Fibroblast of the aortic adventitia (primary cell): ENCODE results near the gene PCDHA3. TPM values are rescaled to one million over a fixed set of nuclear protein-coding genes. Genes with fewer than 3 reads are reported as not detected.
A peak's percentile ranks its signal among the peaks of the same experiment; 100 is the strongest.
"Not testable (repeated sequence)": the region's sequence is repeated elsewhere in the genome, so short reads cannot be mapped to it uniquely, and the experiment has no call there.

Experiments used
- DNase-seq: peaks from one replicate; pipeline ENCODE4 v3.0.0-alpha.2; 2010; ENCODE audit warnings: low read depth
- H3K4me3 ChIP-seq: 2 replicates; pipeline ENCODE4 v1.5.1; 2011; ENCODE audit warnings: low read depth, mild to moderate bottlenecking, control low read depth, low read length, moderate library complexity
- total RNA-seq: library from RNA; depleted of rRNA; stranded (reverse); fragments of >200 nt; gene quantifications from 2 replicates; pipeline ENCODE4 v1.2.3, GENCODE V29; 2012; ENCODE audit warnings: low replicate concordance
- TF ChIP-seq, protein P1 (sequence below): IDR thresholded peaks from 2 replicates; pipeline ENCODE4 v1.5.1; 2011; ENCODE audit warnings: mild to moderate bottlenecking, low read length, control low read depth, inconsistent platforms; ENCODE audit not compliant: insufficient read depth

Gene PCDHA3
- total RNA-seq, 1 donor = 0.27 TPM

DNA sequence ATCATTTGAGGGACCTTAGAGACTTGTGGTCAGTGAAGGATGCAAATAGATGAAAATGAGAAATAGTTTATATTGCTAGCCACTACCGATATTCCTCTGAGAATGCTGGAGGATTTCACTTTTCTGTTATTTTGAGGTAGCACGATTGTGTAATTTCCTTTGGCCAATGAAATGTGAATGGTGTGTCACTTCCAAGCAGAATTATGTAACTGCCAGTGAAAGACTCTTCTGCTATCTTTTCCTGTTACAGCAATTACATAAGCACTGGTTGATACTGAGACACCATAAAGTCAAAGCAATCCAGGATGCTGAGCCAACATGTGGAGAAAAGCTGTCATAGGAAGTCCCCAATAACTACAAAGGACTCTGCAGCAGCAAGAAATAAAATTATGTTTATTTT, 9.8 kb upstream of the PCDHA3 start:
- TF ChIP-seq, protein P1, sequence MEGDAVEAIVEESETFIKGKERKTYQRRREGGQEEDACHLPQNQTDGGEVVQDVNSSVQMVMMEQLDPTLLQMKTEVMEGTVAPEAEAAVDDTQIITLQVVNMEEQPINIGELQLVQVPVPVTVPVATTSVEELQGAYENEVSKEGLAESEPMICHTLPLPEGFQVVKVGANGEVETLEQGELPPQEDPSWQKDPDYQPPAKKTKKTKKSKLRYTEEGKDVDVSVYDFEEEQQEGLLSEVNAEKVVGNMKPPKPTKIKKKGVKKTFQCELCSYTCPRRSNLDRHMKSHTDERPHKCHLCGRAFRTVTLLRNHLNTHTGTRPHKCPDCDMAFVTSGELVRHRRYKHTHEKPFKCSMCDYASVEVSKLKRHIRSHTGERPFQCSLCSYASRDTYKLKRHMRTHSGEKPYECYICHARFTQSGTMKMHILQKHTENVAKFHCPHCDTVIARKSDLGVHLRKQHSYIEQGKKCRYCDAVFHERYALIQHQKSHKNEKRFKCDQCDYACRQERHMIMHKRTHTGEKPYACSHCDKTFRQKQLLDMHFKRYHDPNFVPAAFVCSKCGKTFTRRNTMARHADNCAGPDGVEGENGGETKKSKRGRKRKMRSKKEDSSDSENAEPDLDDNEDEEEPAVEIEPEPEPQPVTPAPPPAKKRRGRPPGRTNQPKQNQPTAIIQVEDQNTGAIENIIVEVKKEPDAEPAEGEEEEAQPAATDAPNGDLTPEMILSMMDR = no peak
- DNase-seq = no peak
- H3K4me3 ChIP-seq = no peak overlapping the region

DNA sequence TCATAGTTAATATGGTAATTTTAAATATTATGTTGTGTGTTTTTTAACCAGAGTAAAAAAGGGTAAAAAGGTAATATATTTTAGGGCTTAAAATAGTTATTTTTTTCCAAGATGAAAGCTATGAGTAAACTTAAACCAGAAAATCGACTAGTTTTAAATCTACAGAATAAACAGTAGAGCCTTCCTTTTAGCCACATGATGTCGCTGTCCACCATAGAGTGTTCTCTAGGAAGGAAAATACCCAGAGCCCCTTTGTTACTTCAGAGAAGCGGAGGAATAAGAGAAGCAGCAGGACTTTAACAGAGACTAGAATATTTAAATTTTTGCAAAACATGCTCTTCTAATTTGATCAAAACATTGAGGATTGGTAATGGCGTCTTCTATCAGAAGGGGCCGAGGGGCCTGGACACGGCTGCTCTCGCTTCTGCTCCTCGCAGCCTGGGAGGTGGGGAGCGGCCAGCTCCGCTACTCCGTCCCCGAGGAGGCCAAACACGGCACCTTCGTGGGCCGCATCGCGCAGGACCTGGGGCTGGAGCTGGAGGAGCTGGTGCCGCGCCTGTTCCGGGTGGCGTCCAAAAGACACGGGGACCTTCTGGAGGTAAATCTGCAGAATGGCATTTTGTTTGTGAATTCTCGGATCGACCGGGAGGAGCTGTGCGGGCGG, 6.1 kb upstream of the PCDHA3 start, which contains the start of gene PCDHA2:
Gene PCDHA2, plus strand, starts transcription at position 258 of the 664 bp plus-strand sequence.
- H3K4me3 ChIP-seq = no peak within 1 kb of the TSS
- no peak for DNase-seq

DNA sequence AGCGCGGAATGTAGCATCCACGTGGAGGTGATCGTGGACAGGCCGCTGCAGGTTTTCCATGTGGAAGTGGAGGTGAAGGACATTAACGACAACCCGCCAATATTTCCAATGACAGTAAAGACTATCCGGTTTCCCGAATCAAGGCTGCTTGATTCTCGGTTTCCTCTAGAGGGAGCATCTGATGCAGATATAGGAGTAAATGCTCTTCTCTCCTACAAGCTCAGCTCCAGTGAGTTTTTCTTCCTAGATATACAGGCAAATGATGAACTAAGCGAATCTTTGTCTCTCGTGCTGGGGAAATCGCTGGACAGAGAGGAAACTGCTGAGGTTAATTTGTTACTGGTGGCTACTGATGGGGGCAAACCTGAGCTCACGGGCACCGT, 5.6 kb upstream of the PCDHA3 start:
- H3K4me3 ChIP-seq = no peak overlapping the region
- TF ChIP-seq, protein P1 = no peak
- DNase-seq = no peak

More for the DNA sequence above, 6.1 kb upstream of the PCDHA3 start, which contains the start of gene PCDHA2:
- TF ChIP-seq, protein P1 = no peak

DNA sequence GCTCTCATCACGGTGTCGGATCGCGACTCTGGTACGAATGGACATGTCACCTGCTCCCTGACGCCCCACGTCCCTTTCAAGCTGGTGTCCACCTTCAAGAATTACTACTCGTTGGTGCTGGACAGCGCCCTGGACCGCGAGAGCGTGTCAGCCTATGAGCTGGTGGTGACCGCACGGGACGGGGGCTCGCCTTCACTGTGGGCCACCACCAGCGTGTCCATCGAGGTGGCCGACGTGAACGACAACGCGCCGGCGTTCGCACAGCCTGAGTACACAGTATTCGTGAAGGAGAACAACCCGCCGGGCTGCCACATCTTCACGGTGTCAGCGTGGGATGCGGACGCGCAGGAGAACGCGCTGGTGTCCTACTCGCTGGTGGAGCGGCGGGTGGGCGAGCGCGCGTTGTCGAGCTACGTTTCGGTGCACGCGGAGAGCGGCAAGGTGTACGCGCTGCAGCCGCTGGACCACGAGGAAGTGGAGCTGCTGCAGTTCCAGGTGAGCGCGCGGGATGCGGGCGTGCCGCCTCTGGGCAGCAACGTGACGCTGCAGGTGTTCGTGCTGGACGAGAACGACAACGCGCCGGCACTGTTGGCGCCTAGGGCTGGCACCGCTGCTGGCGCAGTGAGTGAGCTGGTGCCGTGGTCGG, 4.7 kb upstream of the PCDHA3 start:
- H3K4me3 ChIP-seq, DNase-seq: not testable (repeated sequence)

DNA sequence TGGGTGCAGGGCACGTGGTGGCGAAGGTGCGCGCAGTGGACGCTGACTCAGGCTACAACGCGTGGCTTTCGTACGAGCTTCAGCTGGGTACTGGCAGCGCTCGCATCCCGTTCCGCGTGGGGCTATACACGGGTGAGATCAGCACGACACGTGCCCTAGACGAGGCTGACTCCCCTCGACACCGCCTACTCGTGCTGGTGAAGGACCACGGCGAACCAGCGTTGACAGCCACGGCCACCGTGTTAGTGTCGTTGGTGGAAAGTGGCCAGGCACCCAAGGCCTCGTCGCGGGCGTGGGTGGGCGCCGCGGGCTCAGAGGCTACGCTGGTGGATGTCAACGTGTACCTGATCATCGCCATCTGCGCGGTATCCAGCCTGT, 4.2 kb upstream of the PCDHA3 start:
- TF ChIP-seq, protein P1 = no peak
- H3K4me3 ChIP-seq = no peak overlapping the region
- DNase-seq = no peak

DNA sequence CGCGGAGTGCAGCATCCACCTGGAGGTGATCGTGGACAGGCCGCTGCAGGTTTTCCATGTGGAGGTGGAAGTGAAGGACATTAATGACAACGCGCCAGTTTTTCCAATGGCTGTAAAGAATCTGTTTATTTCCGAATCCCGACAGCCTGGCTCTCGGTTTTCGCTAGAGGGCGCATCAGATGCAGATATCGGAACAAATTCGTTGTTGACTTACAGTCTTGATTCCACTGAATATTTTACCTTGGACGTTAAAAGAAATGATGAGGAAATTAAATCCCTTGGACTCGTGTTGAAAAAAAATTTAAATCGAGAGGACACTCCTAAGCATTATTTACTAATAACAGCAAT, 611 bp downstream of the PCDHA3 start:
- H3K4me3 ChIP-seq = no peak overlapping the region
- TF ChIP-seq, protein P1 = peak; percentile 25
- DNase-seq = no peak

DNA sequence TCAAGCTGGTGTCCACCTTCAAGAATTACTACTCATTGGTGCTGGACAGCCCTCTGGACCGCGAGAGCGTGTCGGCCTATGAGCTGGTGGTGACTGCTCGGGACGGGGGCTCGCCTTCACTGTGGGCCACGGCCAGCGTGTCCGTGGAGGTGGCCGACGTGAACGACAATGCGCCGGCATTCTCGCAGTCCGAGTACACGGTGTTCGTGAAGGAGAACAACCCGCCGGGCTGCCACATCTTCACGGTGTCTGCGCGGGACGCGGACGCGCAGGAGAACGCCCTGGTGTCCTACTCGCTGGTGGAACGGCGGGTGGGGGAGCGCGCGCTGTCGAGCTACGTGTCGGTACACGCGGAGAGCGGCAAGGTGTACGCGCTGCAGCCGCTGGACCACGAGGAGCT, 1.5 kb downstream of the PCDHA3 start:
- not testable (repeated sequence) for H3K4me3 ChIP-seq, DNase-seq

DNA sequence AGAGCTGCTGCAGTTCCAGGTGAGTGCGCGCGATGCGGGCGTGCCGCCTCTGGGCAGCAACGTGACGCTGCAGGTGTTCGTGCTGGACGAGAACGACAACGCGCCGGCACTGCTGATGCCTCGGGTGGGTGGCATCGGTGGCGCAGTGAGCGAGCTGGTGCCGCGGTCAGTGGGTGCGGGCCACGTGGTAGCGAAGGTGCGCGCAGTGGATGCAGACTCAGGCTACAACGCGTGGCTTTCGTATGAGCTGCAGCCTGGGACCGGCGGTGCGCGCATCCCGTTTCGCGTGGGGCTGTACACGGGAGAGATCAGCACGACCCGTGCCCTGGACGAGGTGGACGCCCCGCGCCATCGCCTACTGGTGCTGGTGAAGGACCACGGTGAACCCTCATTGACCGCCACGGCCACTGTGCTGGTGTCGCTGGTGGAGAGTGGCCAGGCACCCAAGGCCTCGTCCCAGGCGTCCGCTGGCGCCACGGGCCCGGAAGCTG, 2.0 kb downstream of the PCDHA3 start:
- no peak overlapping the region for H3K4me3 ChIP-seq
- DNase-seq = no peak
- TF ChIP-seq, protein P1 = no peak
